ENCODE results near the gene NCMAP.

DNA sequence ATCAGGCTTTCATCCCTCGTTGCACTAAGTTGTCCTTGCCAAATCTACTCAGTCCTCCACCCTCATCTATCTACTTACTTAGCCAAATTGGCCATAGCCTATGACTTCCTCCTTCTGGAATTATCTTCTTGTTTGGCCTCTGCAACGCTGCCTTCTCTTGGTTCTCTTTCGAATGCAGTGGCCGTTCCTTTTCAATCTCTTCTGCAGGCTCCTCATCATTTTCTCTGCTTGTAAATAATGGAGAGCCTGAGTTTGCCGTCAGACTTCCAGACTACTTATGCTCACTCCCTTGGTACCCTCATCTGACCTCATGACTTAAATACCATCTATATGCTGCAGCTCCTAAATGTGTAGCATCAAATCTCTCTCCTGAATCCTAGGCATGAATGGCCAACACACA is 64.8 kb downstream of the NCMAP start:
- TF ChIP-seq, protein P1, sequence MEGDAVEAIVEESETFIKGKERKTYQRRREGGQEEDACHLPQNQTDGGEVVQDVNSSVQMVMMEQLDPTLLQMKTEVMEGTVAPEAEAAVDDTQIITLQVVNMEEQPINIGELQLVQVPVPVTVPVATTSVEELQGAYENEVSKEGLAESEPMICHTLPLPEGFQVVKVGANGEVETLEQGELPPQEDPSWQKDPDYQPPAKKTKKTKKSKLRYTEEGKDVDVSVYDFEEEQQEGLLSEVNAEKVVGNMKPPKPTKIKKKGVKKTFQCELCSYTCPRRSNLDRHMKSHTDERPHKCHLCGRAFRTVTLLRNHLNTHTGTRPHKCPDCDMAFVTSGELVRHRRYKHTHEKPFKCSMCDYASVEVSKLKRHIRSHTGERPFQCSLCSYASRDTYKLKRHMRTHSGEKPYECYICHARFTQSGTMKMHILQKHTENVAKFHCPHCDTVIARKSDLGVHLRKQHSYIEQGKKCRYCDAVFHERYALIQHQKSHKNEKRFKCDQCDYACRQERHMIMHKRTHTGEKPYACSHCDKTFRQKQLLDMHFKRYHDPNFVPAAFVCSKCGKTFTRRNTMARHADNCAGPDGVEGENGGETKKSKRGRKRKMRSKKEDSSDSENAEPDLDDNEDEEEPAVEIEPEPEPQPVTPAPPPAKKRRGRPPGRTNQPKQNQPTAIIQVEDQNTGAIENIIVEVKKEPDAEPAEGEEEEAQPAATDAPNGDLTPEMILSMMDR (IDR thresholded peaks at IDR 0.05; ENCODE audit: low read length), result no peak
- TF ChIP-seq EZH2phosphoT487 (IDR thresholded peaks at IDR 0.05; ENCODE audit: low read length) (no peak), EZH2 (optimal IDR thresholded peaks at IDR 0.05; ENCODE audit: low read depth, low read length) (no peak)

Data from MM.1S (cell line).